ENCODE measurements around the gene ZGLP1.

ZGLP1 gene

DNA sequence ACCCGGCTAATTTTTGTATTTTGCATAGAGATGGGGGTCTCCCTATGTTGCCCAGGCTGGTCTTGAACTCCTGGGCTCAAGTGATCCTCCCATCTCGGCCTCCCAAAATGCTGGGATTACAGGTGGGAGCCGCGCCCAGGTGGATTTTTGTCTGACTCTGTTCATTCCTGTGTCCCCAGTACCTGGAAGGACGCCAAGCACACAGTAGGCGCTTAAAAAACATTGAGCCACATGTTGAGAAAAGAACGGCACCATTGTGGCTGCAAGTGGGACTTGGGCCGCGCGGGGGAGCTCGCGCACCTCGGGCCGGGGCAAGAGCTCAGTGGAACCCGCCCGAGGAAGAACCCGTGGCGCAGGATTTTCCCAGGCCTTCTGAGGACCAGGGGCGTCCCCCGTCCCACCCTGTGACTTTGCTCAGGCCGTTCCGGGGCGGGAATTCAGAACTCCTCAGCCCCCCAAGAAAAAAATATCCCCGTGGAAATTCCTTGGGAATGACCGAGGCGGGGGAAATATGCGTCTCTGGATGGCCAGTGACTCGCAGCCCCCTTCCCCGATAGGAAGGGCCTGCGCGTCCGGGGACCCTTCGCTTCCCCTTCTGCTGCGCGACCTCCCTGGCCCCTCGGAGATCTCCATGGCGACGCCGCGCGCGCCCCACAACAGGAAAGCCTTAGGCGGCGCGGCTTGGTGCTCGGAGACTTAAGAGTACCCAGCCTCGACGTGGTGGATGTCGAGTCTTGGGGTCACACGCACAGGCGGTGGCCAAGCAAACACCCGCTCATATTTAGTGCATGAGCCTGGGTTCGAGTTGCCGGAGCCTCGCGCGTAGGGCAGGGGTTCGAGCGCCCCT lies 40.1 kb downstream of the ZGLP1 start:
- H3K27me3 Mint-ChIP-seq (ENCODE audit: low read depth) = peaks cover 70% of the 10 kb centered on the region
- peak overlapping the region; percentile 42 to 62 (median 57) for H3K4me3 Mint-ChIP-seq
- no peaks in the 10 kb centered on the region for H3K9me3 Mint-ChIP-seq
- TF ChIP-seq, protein P1, sequence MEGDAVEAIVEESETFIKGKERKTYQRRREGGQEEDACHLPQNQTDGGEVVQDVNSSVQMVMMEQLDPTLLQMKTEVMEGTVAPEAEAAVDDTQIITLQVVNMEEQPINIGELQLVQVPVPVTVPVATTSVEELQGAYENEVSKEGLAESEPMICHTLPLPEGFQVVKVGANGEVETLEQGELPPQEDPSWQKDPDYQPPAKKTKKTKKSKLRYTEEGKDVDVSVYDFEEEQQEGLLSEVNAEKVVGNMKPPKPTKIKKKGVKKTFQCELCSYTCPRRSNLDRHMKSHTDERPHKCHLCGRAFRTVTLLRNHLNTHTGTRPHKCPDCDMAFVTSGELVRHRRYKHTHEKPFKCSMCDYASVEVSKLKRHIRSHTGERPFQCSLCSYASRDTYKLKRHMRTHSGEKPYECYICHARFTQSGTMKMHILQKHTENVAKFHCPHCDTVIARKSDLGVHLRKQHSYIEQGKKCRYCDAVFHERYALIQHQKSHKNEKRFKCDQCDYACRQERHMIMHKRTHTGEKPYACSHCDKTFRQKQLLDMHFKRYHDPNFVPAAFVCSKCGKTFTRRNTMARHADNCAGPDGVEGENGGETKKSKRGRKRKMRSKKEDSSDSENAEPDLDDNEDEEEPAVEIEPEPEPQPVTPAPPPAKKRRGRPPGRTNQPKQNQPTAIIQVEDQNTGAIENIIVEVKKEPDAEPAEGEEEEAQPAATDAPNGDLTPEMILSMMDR (IDR thresholded peaks at IDR 0.05; ENCODE audit: unreplicated experiment in 3 of 3) = peak; percentile 92 to 95 (median 93)
- no peaks in the 10 kb centered on the region for H3K4me1 Mint-ChIP-seq
- no peaks in the 10 kb centered on the region for H3K36me3 Mint-ChIP-seq (ENCODE audit: low read depth)
- no peak overlapping the region for H3K27ac Mint-ChIP-seq

DNA sequence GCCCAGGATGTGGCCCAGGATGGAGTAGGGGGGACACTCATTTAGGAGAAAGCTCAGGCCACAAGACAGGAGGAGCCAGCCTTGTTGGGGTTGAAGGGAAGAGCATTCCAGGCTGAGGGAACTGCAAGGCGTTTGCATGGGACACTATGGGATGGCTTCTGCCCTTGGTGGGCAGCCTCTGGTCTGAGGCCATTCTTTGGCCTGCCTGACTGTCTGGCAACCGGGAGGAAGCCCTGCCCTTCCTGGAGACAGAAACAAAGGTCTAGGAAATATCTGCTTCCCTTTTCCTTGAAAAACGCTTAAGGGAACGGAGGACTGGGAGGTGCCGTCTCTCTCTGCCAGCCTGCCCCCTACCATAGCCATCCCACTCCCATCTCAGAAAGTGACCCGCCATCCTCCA lies 41.5 kb downstream of the ZGLP1 start:
- Mint-ChIP-seq H3K27me3 (ENCODE audit: low read depth) (peaks cover 55% of the 10 kb centered on the region), H3K4me1 (no peaks in the 10 kb centered on the region), H3K9me3 (no peaks in the 10 kb centered on the region), H3K36me3 (ENCODE audit: low read depth) (no peaks in the 10 kb centered on the region), H3K27ac (peak overlapping the region in 1 of 3 experiments; percentile 49), H3K4me3 (no peak overlapping the region)
- TF ChIP-seq, protein P1 (IDR thresholded peaks at IDR 0.05; ENCODE audit: unreplicated experiment in 3 of 3) = no peak

DNA sequence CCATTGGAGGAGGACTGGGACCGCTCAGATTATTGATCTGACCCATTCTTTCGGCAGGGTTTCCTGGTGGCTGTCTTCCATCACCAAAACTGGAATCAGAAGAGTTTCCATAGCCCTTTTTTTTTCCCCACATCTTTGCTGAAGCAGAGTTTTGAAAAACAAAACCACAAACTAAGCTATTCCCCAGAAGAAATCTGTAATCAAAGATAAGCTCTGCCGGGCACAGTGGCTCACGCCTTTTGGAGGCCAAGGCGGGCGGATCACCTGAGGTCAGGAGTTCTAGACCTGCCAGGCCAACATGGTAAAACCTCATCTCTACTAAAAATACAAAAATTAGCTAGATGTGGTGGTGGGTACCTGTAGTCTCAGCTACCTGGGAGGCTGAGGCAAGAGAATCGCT lies 42.9 kb downstream of the ZGLP1 start:
- Mint-ChIP-seq H3K27ac (no peak overlapping the region), H3K27me3 (ENCODE audit: low read depth) (peaks cover 42% of the 10 kb centered on the region), H3K36me3 (ENCODE audit: low read depth) (no peaks in the 10 kb centered on the region), H3K4me3 (no peak overlapping the region), H3K9me3 (no peaks in the 10 kb centered on the region), H3K4me1 (no peaks in the 10 kb centered on the region)
- TF ChIP-seq, protein P1 (IDR thresholded peaks at IDR 0.05; ENCODE audit: unreplicated experiment in 3 of 3) = no peak

DNA sequence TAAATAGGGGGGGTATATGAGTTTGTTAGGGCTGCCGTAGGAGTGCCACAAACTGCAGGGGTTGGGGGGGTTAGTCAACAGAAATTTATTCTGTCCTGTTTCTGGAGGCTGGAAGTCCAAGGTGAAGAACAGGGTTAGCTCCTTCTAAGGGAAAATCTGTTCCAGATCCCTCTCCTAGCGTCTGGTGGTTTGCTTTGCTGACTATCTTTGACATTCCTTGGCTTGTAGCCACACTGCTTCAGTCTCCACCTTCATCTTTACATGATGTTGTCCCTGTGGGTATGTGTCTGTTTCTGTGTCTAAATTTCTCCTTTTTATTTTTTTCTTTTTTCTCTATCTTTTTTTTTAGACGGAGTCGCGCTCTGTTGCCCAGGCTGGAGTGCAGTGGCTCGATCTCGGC lies 46.8 kb downstream of the ZGLP1 start:
- Mint-ChIP-seq H3K4me1 (no peaks in the 10 kb centered on the region), H3K27ac (no peak overlapping the region), H3K9me3 (no peaks in the 10 kb centered on the region), H3K27me3 (ENCODE audit: low read depth) (peaks cover 2% of the 10 kb centered on the region), H3K36me3 (ENCODE audit: low read depth) (peaks cover 6% of the 10 kb centered on the region), H3K4me3 (no peak overlapping the region)
- TF ChIP-seq, protein P1 (IDR thresholded peaks at IDR 0.05; ENCODE audit: unreplicated experiment in 3 of 3) = no peak

DNA sequence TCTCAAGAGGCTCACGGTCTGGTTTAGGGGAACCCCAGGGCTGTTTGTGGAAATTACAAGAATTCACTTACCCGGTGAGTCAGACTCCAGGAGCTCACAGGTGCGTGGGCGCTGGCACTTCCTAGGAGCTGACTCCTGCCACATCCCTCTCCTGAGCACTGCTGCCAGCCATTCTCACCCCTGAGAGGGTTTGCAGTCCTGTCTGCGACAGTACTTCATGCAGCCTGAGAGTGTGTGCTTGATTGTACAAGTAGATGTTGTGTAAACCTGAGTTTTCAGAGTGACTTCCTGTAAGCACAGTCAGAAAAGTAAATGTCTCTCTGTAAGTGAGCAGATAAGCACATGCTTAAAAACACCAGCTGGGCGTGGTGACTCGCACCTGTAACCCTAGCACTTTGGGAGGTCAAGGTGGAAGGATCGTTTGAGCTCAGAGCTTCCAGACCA lies 49.5 kb downstream of the ZGLP1 start:
- TF ChIP-seq, protein P1 (IDR thresholded peaks at IDR 0.05; ENCODE audit: unreplicated experiment in 3 of 3) = no peak
- Mint-ChIP-seq H3K4me3 (no peak overlapping the region), H3K4me1 (no peaks in the 10 kb centered on the region), H3K36me3 (ENCODE audit: low read depth) (peaks cover 23% of the 10 kb centered on the region), H3K9me3 (no peaks in the 10 kb centered on the region), H3K27ac (no peak overlapping the region), H3K27me3 (ENCODE audit: low read depth) (no peaks in the 10 kb centered on the region)
